ENCODE data around the gene CEP350.

CEP350 gene

DNA sequence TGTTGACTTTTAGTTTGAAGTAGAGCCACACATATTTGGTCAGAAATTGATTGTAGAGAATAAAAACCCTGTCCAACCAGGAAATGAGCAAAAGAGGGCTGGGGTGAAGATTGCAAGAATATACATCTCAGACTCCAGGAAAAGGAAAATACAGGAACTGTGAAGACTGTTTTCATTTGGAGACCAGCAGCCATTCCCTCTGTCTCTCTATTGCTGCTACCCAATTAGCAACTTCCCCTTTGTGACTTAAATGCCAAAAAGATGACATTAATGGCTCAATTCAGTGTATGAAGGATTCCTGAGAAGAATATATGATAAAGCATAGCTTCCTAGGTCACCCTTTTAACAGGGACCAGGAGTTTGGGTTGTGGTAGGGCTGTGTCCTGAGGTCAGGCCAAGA, 31.6 kb upstream of the CEP350 start:
- no peaks in the 10 kb centered on the region for H3K4me1 ChIP-seq (ENCODE audit: insufficient read depth, low read length, severe bottlenecking)
- no peak overlapping the region for H3K4me2 ChIP-seq (ENCODE audit: low read length)
- no peak overlapping the region for H3K27ac ChIP-seq (ENCODE audit: low read depth, low read length, poor library complexity, severe bottlenecking)
- H4K20me1 ChIP-seq (ENCODE audit: insufficient read depth, low read length): no peaks in the 10 kb centered on the region
- H3K4me3 ChIP-seq (ENCODE audit: low read depth, low read length, poor library complexity, severe bottlenecking): no peak overlapping the region
- H3K9me2 ChIP-seq (ENCODE audit: low read depth, low read length): no peaks in the 10 kb centered on the region
- peaks cover 6% of the 10 kb centered on the region; the same call in 1 of the 2 replicates for H3K36me3 ChIP-seq (ENCODE audit: insufficient read depth, low read length)
- no peaks in the 10 kb centered on the region for H3F3A ChIP-seq (ENCODE audit: insufficient read depth, low read length)
- no peak for TF ChIP-seq EZH2 (IDR thresholded peaks at IDR 0.05; ENCODE audit: borderline replicate concordance, low read length)
- TF ChIP-seq, protein P1, sequence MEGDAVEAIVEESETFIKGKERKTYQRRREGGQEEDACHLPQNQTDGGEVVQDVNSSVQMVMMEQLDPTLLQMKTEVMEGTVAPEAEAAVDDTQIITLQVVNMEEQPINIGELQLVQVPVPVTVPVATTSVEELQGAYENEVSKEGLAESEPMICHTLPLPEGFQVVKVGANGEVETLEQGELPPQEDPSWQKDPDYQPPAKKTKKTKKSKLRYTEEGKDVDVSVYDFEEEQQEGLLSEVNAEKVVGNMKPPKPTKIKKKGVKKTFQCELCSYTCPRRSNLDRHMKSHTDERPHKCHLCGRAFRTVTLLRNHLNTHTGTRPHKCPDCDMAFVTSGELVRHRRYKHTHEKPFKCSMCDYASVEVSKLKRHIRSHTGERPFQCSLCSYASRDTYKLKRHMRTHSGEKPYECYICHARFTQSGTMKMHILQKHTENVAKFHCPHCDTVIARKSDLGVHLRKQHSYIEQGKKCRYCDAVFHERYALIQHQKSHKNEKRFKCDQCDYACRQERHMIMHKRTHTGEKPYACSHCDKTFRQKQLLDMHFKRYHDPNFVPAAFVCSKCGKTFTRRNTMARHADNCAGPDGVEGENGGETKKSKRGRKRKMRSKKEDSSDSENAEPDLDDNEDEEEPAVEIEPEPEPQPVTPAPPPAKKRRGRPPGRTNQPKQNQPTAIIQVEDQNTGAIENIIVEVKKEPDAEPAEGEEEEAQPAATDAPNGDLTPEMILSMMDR (IDR thresholded peaks at IDR 0.05; ENCODE audit: low read length): no peak
- H3K9ac ChIP-seq (ENCODE audit: low read length): no peak overlapping the region
- H2AFZ ChIP-seq (ENCODE audit: low read length): no peak overlapping the region
- H3K27me3 ChIP-seq (ENCODE audit: insufficient read depth, low read length): no peaks in the 10 kb centered on the region
- no peaks in the 10 kb centered on the region for H3K79me2 ChIP-seq (ENCODE audit: insufficient read depth, low read length)
- no peaks in the 10 kb centered on the region for H3K9me3 ChIP-seq (ENCODE audit: low read length)

DNA sequence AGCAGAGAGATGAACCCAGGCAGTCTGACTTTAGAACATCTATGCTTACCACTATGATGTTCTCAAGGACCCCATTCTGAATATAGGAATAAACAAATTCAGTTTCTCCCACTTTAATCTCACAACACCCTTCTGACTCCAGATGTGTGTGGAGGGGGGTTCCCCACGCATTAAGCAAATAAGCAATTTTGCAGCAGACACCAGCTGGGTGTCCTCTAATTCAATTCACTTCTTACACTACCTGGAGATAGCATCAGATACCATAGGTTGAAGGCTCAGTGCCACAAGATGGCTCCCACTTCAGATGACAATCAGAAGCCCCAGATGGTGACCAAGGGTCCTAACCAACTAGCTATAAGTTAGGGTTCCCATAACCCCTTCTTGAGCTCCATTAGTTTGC, 30.3 kb upstream of the CEP350 start:
- Histone ChIP-seq H3K9ac (ENCODE audit: low read length) (no peak overlapping the region), H3K4me3 (ENCODE audit: low read depth, low read length, poor library complexity, severe bottlenecking) (no peak overlapping the region), H3F3A (ENCODE audit: insufficient read depth, low read length) (no peaks in the 10 kb centered on the region), H3K36me3 (ENCODE audit: insufficient read depth, low read length) (no peaks in the 10 kb centered on the region), H3K9me2 (ENCODE audit: low read depth, low read length) (no peaks in the 10 kb centered on the region), H3K27ac (ENCODE audit: low read depth, low read length, poor library complexity, severe bottlenecking) (no peak overlapping the region), H2AFZ (ENCODE audit: low read length) (no peak overlapping the region), H3K4me1 (ENCODE audit: insufficient read depth, low read length, severe bottlenecking) (no peaks in the 10 kb centered on the region), H4K20me1 (ENCODE audit: insufficient read depth, low read length) (no peaks in the 10 kb centered on the region), H3K9me3 (ENCODE audit: low read length) (no peaks in the 10 kb centered on the region), H3K79me2 (ENCODE audit: insufficient read depth, low read length) (no peaks in the 10 kb centered on the region), H3K27me3 (ENCODE audit: insufficient read depth, low read length) (no peaks in the 10 kb centered on the region), H3K4me2 (ENCODE audit: low read length) (no peak overlapping the region)
- TF ChIP-seq EZH2 (IDR thresholded peaks at IDR 0.05; ENCODE audit: borderline replicate concordance, low read length): no peak
- TF ChIP-seq, protein P1 (IDR thresholded peaks at IDR 0.05; ENCODE audit: low read length): no peak

DNA sequence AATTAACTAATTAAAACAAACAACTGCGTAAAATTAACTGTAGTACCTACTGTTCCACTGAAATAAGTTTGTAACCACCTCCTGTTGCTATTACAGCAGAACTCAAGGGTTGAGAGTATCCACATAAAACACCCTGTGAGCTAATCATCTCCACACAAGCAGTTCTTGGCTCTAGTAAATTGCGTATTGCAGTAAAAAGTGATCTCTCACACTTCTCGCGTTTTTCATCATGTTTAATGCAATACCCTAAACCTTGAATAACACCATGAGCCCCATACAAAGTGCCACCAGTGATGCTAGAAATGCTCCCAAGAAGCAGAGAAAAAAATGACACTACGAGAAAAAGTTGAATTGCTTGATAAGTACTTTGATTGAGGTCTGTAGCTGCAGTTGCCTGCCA, 29.3 kb upstream of the CEP350 start:
- Histone ChIP-seq H3K4me2 (ENCODE audit: low read length) (no peak overlapping the region), H3K27me3 (ENCODE audit: insufficient read depth, low read length) (no peaks in the 10 kb centered on the region), H4K20me1 (ENCODE audit: insufficient read depth, low read length) (no peaks in the 10 kb centered on the region), H3K4me1 (ENCODE audit: insufficient read depth, low read length, severe bottlenecking) (no peaks in the 10 kb centered on the region), H3K36me3 (ENCODE audit: insufficient read depth, low read length) (no peaks in the 10 kb centered on the region), H2AFZ (ENCODE audit: low read length) (no peak overlapping the region), H3K9ac (ENCODE audit: low read length) (no peak overlapping the region), H3K27ac (ENCODE audit: low read depth, low read length, poor library complexity, severe bottlenecking) (no peak overlapping the region), H3K79me2 (ENCODE audit: insufficient read depth, low read length) (no peaks in the 10 kb centered on the region), H3F3A (ENCODE audit: insufficient read depth, low read length) (no peaks in the 10 kb centered on the region), H3K9me3 (ENCODE audit: low read length) (no peaks in the 10 kb centered on the region), H3K4me3 (ENCODE audit: low read depth, low read length, poor library complexity, severe bottlenecking) (no peak overlapping the region), H3K9me2 (ENCODE audit: low read depth, low read length) (no peaks in the 10 kb centered on the region)
- no peak for TF ChIP-seq EZH2 (IDR thresholded peaks at IDR 0.05; ENCODE audit: borderline replicate concordance, low read length)
- TF ChIP-seq, protein P1 (IDR thresholded peaks at IDR 0.05; ENCODE audit: low read length): no peak
